HepG2 (cell line): ENCODE data around the gene BUD23. TPM values are rescaled to one million over a fixed set of nuclear protein-coding genes. Genes with fewer than 3 reads are reported as not detected.

Experiments used
- ATAC-seq: fragments of 200-7000 bp; cut with Tn5 transposase; 3 replicates; pipeline ENCODE4 v1.9.1; 2020; ENCODE audit warnings: mild to moderate bottlenecking, moderate library complexity
- BruUV-seq: library from RNA; stranded (reverse); fragments of 400-500 nt; replicated peaks from 2 replicates; lab custom pipeline; 2021; lab: Mats Ljungman, UMichigan
- CTCF ChIA-PET: fragments of 300-600 bp; formaldehyde crosslinking; extraction: SDS; loops from one replicate; lab custom pipeline; 2021; ENCODE audit warnings: low total read pairs, inconsistent platforms, low intra/inter-chr PET ratio; lab: Yijun Ruan, JAX
- POLR2A ChIA-PET: fragments of 350-600 bp; sonication (Branson Sonifier 250); formaldehyde crosslinking; loops from one replicate; lab custom pipeline; 2020; ENCODE audit warnings: antibody characterized with exemption, inconsistent platforms; lab: Yijun Ruan, JAX
- DNase-seq: peaks from one replicate; pipeline ENCODE4 v3.0.0-alpha.2; 2015; ENCODE audit warnings: low spot score
- FAIRE-seq: peaks from 3 replicates; lab custom pipeline; 2011; peaks lifted over from hg19 to GRCh38; lab: Jason Lieb, UNC
- H2AFZ ChIP-seq: one replicate; pipeline ENCODE4 v1.6.1; 2011; ENCODE audit warnings: low read length, inconsistent platforms
- H3K27ac ChIP-seq: fragments of 300-600 bp; 3 replicates; pipeline ENCODE4 v1.8.0; 2011; ENCODE audit warnings: mixed run types, mild to moderate bottlenecking, mixed read lengths, low read length, inconsistent platforms; ENCODE audit not compliant: insufficient read depth; ENCODE audit errors: extremely low read length
- H3K27me3 ChIP-seq, 2 experiments: fragments of 200-600 bp in 1 of 2; 2 replicates in 1 of 2; 3 replicates in 1 of 2; pipeline versions ENCODE4 v1.6.0 to v1.8.0; 2011; ENCODE audit warnings: low read length in 2 of 2, mild to moderate bottlenecking in 2 of 2, moderate library complexity in 2 of 2, inconsistent platforms in 1 of 2; ENCODE audit not compliant: insufficient read depth in 2 of 2, control insufficient read depth in 1 of 2
- H3K36me3 ChIP-seq, 2 experiments: fragments of 200-600 bp in 1 of 2; replicated peaks in 1 of 2; 2 replicates in 1 of 2; 3 replicates in 1 of 2; pipeline versions ENCODE4 v1.5.1 to v1.8.0; 2011; ENCODE audit warnings: low read length in 2 of 2, inconsistent platforms in 1 of 2; ENCODE audit not compliant: insufficient read depth in 2 of 2, control insufficient read depth in 1 of 2
- H3K4me1 ChIP-seq: 2 replicates; pipeline ENCODE4 v1.5.1; 2012; ENCODE audit warnings: low read length, inconsistent platforms; ENCODE audit not compliant: insufficient read depth
- H3K4me2 ChIP-seq: 2 replicates; pipeline ENCODE4 v1.6.0; 2011; ENCODE audit warnings: low read depth, low read length, inconsistent platforms
- H3K4me3 ChIP-seq, 3 experiments: fragments of 200-600 bp in 1 of 3; sonication (generic), shearing (Covaris generic) in 1 of 3; replicated peaks in 1 of 3; 2 replicates each; pipeline ENCODE4 v1.5.1; 2011 to 2016; ENCODE audit warnings: low read length in 3 of 3, inconsistent platforms in 2 of 3, low read depth in 2 of 3, mild to moderate bottlenecking in 2 of 3, control low read depth in 1 of 3, mixed read lengths in 1 of 3; ENCODE audit not compliant: insufficient read depth in 1 of 3
- H3K79me2 ChIP-seq: one replicate; pipeline ENCODE4 v1.6.1; 2011; ENCODE audit warnings: low read length, inconsistent platforms; ENCODE audit not compliant: insufficient read depth
- H3K9ac ChIP-seq: 2 replicates; pipeline ENCODE4 v1.6.0; 2011; ENCODE audit warnings: mild to moderate bottlenecking, low read depth, low read length, inconsistent platforms; ENCODE audit not compliant: insufficient read depth
- H3K9me3 ChIP-seq: 2 replicates; pipeline ENCODE4 v1.5.1; 2012; ENCODE audit warnings: mild to moderate bottlenecking, low read length
- H4K20me1 ChIP-seq: 2 replicates; pipeline ENCODE4 v1.6.0; 2011; ENCODE audit warnings: inconsistent platforms, mild to moderate bottlenecking, low read length, moderate library complexity; ENCODE audit not compliant: insufficient read depth
- KAT2B ChIP-seq: fragments of 150-350 bp; IDR thresholded peaks from 2 replicates; pipeline ENCODE4 v1.6.1; 2014; ENCODE audit warnings: low read depth, low read length, borderline replicate concordance
- SALL1 ChIP-seq: sonication (generic); formaldehyde crosslinking; IDR thresholded peaks from 2 replicates; pipeline ENCODE4 v1.8.0; 2022; ENCODE audit warnings: mild to moderate bottlenecking, missing genetic modification reagents
- SNAI1 ChIP-seq: sonication (generic); formaldehyde crosslinking; IDR thresholded peaks from 2 replicates; pipeline ENCODE4 v1.5.0; 2020; ENCODE audit warnings: mild to moderate bottlenecking, missing genetic modification reagents, borderline replicate concordance
- ZBTB38 ChIP-seq: sonication (generic); formaldehyde crosslinking; IDR thresholded peaks from 2 replicates; pipeline ENCODE4 v1.5.1; 2020; ENCODE audit warnings: mild to moderate bottlenecking, missing genetic modification reagents
- ZBTB39 ChIP-seq: sonication (generic); formaldehyde crosslinking; IDR thresholded peaks from 2 replicates; pipeline ENCODE4 v1.5.0; 2020; ENCODE audit warnings: missing genetic modification reagents
- ZC3H13 ChIP-seq: sonication (generic); formaldehyde crosslinking; IDR thresholded peaks from 2 replicates; pipeline ENCODE4 v1.8.1; 2023; ENCODE audit warnings: mild to moderate bottlenecking, missing genetic modification reagents, moderate library complexity
- ZFP62 ChIP-seq: sonication (generic); formaldehyde crosslinking; IDR thresholded peaks from 2 replicates; pipeline ENCODE4 v1.4.0; 2020; ENCODE audit warnings: missing genetic modification reagents
- ZNF274 ChIP-seq: sonication (generic); formaldehyde crosslinking; IDR thresholded peaks from 2 replicates; pipeline ENCODE4 v1.5.1; 2020; ENCODE audit warnings: mild to moderate bottlenecking, missing genetic modification reagents
- ZNF292 ChIP-seq: sonication (generic); formaldehyde crosslinking; IDR thresholded peaks from 2 replicates; pipeline ENCODE4 v1.8.1; 2022; ENCODE audit warnings: mild to moderate bottlenecking, low read depth, missing genetic modification reagents, borderline replicate concordance
- ZNF724P ChIP-seq: sonication (generic); formaldehyde crosslinking; IDR thresholded peaks from 2 replicates; pipeline ENCODE4 v1.8.0; 2022; ENCODE audit warnings: missing genetic modification reagents, borderline replicate concordance
- WGBS: methylation state at CpG from one replicate; pipeline ENCODE4 v1.1.6; 2017; ENCODE audit warnings: low lambda C conversion rate; 5-methylcytosine and 5-hydroxymethylcytosine counted together
- in situ Hi-C: cut with HindIII; loops from 2 replicates; pipeline ENCODE4 v1.10.0; 2017; ENCODE audit warnings: low pct_unique_long_range_greater_than_20kb; ENCODE audit not compliant: extremely low pct_ligation_motif_present
- intact Hi-C: fragments of 100-400 bp; cut with micrococcal nuclease; formaldehyde crosslinking; loops from one replicate; pipeline ENCODE4 v1.10.0; 2022; ENCODE audit not compliant: unreplicated experiment
- polyA plus RNA-seq, 8 experiments: library from polyadenylated mRNA; depleted of rRNA in 3 of 8; stranded (reverse) in 7 of 8; unstranded in 1 of 8; fragments of >200 nt; fragmentation: Illumina TruSeq in 4 of 8; extraction: Trizol in 4 of 8; gene quantifications; 2 replicates each; pipeline versions ENCODE4 v1.2.1 to v1.2.3, GENCODE V29; 2011 to 2016; ENCODE audit warnings: low read depth in 4 of 8, missing spikeins in 1 of 8, mixed read lengths in 1 of 8; ENCODE audit not compliant: insufficient read depth in 1 of 8
- total RNA-seq, 5 experiments: library from RNA; depleted of rRNA; stranded (reverse); fragments of >200 nt; fragmentation: Illumina TruSeq; extraction: Trizol; gene quantifications; 2 replicates each; pipeline ENCODE4 v1.2.3, GENCODE V29; 2016; ENCODE audit warnings: low read depth in 1 of 5

Gene BUD23
- total and polyA plus RNA-seq, 2 of the 13 experiments (the other 11 are each of a cell fraction or from before 2014, with no cell fraction given): 47.5 to 54.5 TPM

- H2AFZ ChIP-seq: no peak overlapping the region
- DNase-seq (no peak), ATAC-seq (no peak), FAIRE-seq (no peak)
- no peaks in the 10 kb centered on the region for H4K20me1 ChIP-seq
- H3K9me3 ChIP-seq: no peaks in the 10 kb centered on the region
- TF ChIP-seq ZBTB38 (CRISPR knock-in tag): peak; percentile 17; the same call in 1 of the 2 replicates
- TF ChIP-seq SNAI1: no peak
- H3K27me3 ChIP-seq: no peaks in the 10 kb centered on the region; a peak in 1 of 5 replicates
- peak overlapping the region; percentile 1 to 84 (median 77); a peak in 4 of 6 replicates for H3K4me3 ChIP-seq
- in situ Hi-C loops: loop anchor here (5.0 kb wide), 1 partner anchor 57 kb away; no protein-coding TSS in a partner anchor
- WGBS: 78% methylated on average over 11 of the region's 19 CpGs
- H3K4me1 ChIP-seq: peaks cover 38% of the 10 kb centered on the region
- H3K36me3 ChIP-seq: peaks cover 0 to 2% of the 10 kb centered on the region in 2 experiments; a peak in 1 of 5 replicates
- intact Hi-C loops: loop anchor here (5.0 kb wide), 1 partner anchor 48 kb away; the partner anchor contains the start of gene STX1A
- H3K4me2 ChIP-seq: peak overlapping the region; percentile 92
- BruUV-seq: no TSS peak
- POLR2A ChIA-PET: interaction anchor here (0.9 to 2.3 kb wide), 5 partner anchors 45 to 68 kb away, joined by 3 to 13 read pairs (median 4); partner anchors contain the start of gene MLXIPL
- H3K27ac ChIP-seq: no peak overlapping the region
- CTCF ChIA-PET: no interaction called here
- no peaks in the 10 kb centered on the region for H3K79me2 ChIP-seq
- H3K9ac ChIP-seq: peak overlapping the region; percentile 70
Observed at GRCh38 chr7:73669288-73669701, 14.1 kb upstream of the BUD23 start.

- Histone ChIP-seq H3K27ac (no peak overlapping the region), H3K4me3 (no peak overlapping the region), H3K9ac (no peak overlapping the region), H4K20me1 (no peaks in the 10 kb centered on the region), H3K36me3 (peaks cover 0 to 2% of the 10 kb centered on the region in 2 experiments; a peak in 1 of 5 replicates), H2AFZ (no peak overlapping the region), H3K4me1 (peaks cover 32% of the 10 kb centered on the region; the same call in 1 of the 2 replicates), H3K9me3 (no peaks in the 10 kb centered on the region), H3K79me2 (no peaks in the 10 kb centered on the region), H3K27me3 (no peaks in the 10 kb centered on the region; a peak in 1 of 5 replicates), H3K4me2 (no peak overlapping the region)
- no TSS peak for BruUV-seq
- TF ChIP-seq ZNF724P (CRISPR knock-in tag): no peak
- TF ChIP-seq ZC3H13 (CRISPR knock-in tag): no peak
- no peak for TF ChIP-seq SALL1 (CRISPR knock-in tag)
- no peak for TF ChIP-seq ZFP62
- TF ChIP-seq ZNF274 (CRISPR knock-in tag): no peak
- TF ChIP-seq ZBTB39 (CRISPR knock-in tag): no peak
- no peak for TF ChIP-seq ZNF292 (CRISPR knock-in tag)
- TF ChIP-seq KAT2B: no peak
- in situ Hi-C loops (loop anchor here (5.0 kb wide), 1 partner anchor 58 kb away; no protein-coding TSS in a partner anchor), intact Hi-C loops (loop anchor here (5.0 kb wide), 1 partner anchor 47 kb away; the partner anchor contains the start of gene STX1A)
- no peak for FAIRE-seq
- POLR2A ChIA-PET: interaction anchor here (2.1 to 2.3 kb wide), 2 partner anchors 45 to 47 kb away, joined by 7 to 13 read pairs; partner anchors contain the start of gene MLXIPL
- CTCF ChIA-PET: no interaction called here
- ATAC-seq: no peak
- 97% methylated on average over 8 of the region's 12 CpGs for WGBS
- DNase-seq: no peak
Observed at GRCh38 chr7:73669858-73670385, 13.5 kb upstream of the BUD23 start.
